Measurements from ENCODE around the gene DAW1.
A peak's percentile ranks its signal among the peaks of the same experiment; 100 is the strongest.
"Not testable (repeated sequence)": the region's sequence is repeated elsewhere in the genome, so short reads cannot be mapped to it uniquely, and the experiment has no call there.

DAW1 gene

GRCh38 chr2:227871375-227871791 lies at the start of gene DAW1:
TSS of gene DAW1 (plus strand) at chr2:227871631. CDS start at chr2:227871690, 59 bp downstream.
- DNase-seq (ENCODE audit: low spot score), result peak; percentile 62

DNA sequence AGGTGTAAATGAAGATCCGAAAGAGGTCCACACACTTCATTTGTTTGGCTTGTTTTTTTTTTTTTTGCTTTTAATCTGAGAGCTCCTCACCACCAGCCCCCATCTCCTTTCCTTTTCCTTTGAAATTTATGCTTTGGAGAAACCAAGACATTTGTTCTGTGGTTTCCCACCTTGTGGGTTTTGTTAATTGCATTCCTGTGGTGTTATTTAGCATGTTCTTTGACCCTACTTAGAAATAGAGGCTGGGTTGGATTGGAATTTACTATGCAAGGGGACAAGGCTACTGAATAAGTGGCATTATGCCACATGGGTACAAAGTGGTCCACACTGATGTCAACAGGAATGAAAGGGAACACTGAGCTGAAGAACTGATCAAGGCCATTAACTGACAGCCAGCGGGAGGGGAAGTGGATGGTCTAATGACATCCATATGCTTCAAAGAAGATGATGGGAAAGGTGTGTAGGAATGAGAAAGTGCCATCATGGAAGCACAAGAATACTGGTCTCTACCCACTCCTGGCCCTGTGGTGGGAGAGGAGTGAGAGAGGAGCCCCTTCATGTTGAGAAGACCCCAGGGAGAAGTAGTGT lies 48.9 kb upstream of the DAW1 start:
- no peak for DNase-seq (ENCODE audit: low spot score)

- DNase-seq (ENCODE audit: low spot score), result no peak
Measured at GRCh38 chr2:227823922-227824321, 47.5 kb upstream of the DAW1 start.

DNA sequence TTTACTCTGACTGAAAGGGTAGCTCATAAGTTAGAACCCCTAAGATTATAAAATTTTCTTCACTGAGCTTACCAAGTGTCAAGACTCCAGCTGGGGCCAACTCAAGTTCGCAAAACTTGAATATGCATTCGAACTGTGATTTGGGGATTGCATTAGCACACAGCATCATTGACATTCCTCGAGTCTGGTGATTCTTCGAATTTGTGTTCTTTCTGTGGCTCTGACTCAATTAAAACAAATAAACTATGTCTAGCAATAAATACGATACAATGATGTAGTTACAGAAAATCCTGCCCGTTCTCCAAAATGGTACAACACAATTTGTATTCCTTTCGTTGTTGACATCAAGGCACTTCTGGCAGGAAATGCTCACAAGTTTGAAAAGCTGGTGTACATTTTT lies 46.7 kb upstream of the DAW1 start:
- DNase-seq (ENCODE audit: low spot score), result no peak

- DNase-seq (ENCODE audit: low spot score), result no peak
Measured at GRCh38 chr2:227826019-227826521, 45.4 kb upstream of the DAW1 start.

DNA sequence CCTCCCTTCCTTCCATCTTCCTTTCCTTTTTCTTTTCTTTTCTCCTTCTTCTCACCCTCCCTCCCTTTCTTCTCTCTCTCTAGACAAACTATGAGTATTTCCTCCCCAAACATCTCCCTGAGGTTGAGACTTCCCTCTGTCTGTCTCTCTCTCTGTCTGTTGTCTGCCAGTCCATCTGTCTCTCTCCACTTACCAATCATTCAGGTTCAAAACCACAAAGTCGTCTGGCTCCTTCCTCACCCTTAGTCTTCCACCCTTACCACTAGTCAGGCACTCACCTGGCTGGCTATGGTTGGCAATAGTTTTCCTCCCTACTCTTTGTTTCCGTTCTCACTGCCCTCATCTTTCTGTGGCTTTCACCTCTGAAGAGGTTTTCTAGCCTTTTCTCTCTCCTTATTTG lies 44.9 kb upstream of the DAW1 start:
- DNase-seq (ENCODE audit: low spot score), result no peak

DNA sequence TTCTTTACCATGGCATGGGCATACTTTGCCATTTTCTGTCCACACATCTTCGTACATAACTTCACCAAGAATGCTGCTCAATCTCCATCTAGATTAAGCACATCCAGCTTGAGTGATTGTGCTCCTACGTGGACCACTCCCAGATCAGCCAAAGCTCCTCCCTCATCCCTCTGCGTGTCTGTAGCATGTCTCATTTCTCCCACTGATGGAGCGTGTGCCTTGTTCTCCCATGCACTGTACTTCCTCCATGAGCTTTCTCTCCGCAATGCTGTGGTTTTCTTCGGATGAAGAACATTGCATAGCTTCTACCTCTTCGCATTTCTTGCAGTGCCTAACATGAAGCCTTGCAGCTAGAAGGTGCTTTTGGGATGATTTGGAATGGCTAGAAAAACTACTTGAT lies 44.3 kb upstream of the DAW1 start:
- DNase-seq (ENCODE audit: low spot score), result no peak

DNA sequence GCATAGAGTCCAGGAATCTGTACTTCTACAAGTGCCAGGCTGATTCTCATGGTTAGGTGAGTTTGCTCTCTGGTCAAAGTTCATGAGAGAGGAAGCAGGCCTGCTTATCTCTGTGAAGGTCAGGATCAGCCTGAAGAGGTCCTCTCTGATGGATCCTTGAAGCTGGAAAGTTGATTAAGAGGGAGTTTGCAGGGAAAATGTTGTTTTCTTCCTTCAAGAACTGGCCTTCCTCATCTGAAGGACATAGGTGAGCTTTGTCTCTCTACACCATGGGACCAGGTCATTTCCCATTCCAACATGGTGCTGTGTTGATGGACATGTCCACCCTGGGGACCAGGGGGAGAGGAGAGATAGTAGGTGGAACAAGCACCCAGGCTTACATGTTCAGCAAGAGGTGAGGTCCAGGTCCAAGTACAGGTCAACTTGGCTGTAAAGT lies 42.9 kb upstream of the DAW1 start:
- DNase-seq (ENCODE audit: low spot score), result no peak

- no peak for DNase-seq (ENCODE audit: low spot score)
Measured at GRCh38 chr2:227829337-227829736, 42.1 kb upstream of the DAW1 start.

DNA sequence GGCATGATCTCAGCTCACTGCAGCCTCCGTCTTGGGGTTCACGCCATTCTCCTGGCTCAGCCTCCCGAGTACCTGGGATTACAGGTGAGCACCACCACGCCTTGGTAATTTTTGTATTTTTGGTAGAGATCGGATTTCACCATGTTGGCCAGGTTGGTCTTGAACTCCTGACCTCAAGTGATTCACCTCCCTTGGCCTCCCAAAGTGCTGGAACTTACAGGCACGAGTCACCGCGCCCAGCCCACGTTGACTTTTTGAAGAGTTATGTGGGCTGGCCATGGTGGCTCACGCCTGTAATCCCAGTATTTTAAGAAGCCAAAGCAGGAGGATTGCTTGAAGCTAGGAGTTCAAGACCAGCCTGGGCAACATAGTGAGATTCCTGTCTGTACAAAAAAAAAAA lies 37.0 kb upstream of the DAW1 start:
- no peak for DNase-seq (ENCODE audit: low spot score)

- no peak for DNase-seq (ENCODE audit: low spot score)
Measured at GRCh38 chr2:227834916-227835650, 36.3 kb upstream of the DAW1 start.

DNA sequence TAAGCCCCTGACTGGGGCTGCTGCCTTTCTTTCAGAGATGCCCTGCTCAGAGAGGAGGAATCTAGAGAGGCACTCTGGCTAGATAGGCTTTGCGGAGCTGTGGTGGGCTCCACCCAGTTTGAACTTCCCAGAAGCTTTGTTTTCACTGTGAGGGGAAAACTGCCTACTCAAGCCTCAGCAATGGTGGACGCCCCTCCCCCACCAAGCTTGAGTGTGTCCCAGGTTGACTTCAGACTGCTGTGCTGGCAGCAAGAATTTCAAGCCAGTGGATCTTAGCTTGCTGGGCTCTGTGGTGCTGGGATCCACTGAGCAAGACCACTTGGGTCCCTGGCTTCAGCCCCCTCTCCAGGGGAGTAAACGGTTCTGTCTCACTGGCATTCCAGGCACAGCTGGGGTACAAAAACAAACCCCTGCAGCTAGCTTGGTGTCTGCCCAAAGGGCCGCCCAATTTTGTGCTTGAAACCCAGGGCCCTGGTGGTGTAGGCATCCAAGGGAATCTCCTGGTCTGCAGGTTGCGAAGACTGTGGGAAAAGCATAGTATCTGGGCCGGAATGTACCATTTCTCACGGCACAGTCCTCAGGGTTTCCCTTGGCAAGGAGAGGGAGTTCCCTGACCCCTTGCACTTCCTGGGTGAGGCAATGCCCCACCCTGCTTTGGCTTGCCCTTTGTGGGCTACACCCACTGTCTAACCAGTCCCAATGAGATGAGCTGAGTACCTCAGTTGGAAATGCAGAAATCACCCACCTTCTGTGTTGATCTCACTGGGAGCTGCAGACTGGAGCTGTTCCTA lies 31.9 kb upstream of the DAW1 start:
- DNase-seq (ENCODE audit: low spot score), result not testable (repeated sequence)

GRCh38 chr2:227846831-227847230 lies 24.6 kb upstream of the DAW1 start:
- DNase-seq (ENCODE audit: low spot score), result no peak

DNA sequence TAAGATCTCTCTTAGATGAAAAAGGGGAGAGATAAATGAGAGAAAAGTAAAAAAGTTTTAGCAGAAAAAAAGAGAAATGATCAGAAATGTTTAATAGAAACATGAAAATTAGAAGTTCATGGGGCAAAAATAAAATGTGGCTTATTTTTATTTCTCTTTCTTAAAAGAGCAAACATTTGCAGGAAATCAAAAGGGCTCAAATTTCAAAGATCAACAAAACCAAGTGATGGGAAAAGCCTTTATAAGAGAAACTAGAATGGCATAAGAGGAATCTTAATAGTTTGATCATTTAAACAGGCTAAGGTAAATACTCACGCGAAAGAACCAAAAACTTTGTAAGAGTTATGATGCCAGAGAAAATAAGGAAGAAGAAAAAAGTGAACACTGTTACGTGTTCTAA lies 23.3 kb upstream of the DAW1 start:
- DNase-seq (ENCODE audit: low spot score), result no peak

- no peak for DNase-seq (ENCODE audit: low spot score)
Measured at GRCh38 chr2:227848586-227848985, 22.8 kb upstream of the DAW1 start.

DNA sequence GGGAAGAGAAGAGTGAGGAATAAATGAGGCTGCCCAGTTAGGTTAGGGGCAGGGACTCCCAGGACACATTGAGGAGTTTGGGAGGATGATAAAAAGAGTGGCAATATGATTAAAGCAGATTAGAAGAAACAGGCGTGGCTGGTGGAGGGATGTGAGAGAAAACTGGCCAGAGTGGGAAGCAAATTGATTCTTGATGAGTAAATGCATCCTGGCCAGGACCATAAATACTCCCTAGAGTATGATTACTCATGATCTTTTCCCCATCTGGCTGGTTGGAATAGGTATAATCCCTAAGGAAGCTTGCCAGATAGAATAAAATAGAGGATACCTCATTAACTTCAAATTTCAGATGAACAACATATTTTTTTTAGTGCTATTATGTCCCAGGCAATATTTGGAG lies 21.5 kb upstream of the DAW1 start:
- no peak for DNase-seq (ENCODE audit: low spot score)

DNA sequence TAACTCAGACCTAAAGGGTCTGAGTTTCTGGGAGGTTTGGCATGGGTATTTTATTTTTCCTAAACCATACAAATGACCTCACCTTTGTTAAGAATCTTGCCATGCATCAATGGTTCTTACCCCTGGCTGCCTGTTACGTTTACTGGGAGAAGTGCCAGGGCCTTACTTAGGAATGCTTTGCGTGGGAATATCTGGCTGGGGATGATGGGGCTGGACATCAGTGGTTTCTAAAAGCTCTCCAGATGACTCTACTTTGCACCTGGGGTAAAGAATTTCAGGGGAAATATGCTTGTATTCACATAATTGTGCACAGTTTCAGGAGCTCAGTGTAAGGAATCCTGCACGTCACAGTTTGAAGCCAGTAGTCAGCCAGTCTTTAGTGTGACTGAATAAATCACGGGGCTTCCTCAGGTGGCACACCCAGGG lies 18.2 kb upstream of the DAW1 start:
- DNase-seq (ENCODE audit: low spot score), result no peak

- DNase-seq (ENCODE audit: low spot score), result no peak
Measured at GRCh38 chr2:227853765-227854271, 17.6 kb upstream of the DAW1 start.

DNA sequence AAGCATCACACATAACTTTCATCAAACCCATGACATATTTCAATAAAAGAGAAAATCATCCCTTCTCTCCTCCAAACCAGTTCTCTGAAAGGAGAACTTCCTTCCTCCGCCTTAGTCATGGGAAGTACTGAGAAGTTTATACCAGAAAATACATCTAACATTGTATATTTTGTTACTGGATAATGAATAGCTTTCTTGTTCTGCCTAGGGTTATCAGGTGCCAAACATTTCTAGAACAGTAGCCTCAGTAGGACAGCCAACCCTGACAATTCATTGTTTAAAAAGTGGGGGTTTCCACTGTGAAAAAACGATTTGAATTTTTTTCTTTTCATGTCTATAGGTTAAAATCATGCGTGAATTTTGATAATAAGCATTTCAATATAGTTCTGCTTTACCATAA lies 16.0 kb upstream of the DAW1 start:
- DNase-seq (ENCODE audit: low spot score), result no peak

GRCh38 chr2:227856697-227857096 lies 14.7 kb upstream of the DAW1 start:
- no peak for DNase-seq (ENCODE audit: low spot score)

DNA sequence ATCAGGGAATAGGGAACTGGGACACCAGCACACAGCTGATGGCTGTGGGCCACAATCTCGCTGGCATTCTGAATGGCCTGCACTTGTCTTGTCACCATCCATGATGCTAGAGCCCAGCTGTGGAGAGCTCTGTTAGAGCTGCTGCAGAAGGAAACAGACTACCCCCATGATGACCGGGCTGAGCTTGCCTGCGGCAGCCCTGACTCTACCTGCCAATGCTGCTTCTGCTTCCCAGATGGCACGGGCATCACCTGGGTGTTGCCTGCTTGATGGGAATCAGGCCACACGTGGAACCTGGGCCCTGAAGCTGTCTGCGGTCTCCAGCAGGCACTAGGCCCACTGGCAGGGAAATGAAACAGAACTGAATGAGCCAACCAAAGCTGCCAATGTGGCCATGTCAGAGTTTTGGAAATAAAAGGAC lies 11.2 kb upstream of the DAW1 start:
- DNase-seq (ENCODE audit: low spot score), result no peak

- DNase-seq (ENCODE audit: low spot score), result no peak
Measured at GRCh38 chr2:227861011-227861410, 10.4 kb upstream of the DAW1 start.

Data from HuH-7 (cell line).